Body of pancreas (tissue), 4 donors: ENCODE data around the gene GCG. TPM values are rescaled to one million over a fixed set of nuclear protein-coding genes. Genes with fewer than 3 reads are reported as not detected.

Experiments
- ATAC-seq: fragments of 150-250 bp; one replicate; pipeline ENCODE4 v1.9.1; 2016
- DNase-seq, 4 donors: peaks; one replicate each; pipeline ENCODE4 v3.0.0-alpha.2; 2019
- H3K27ac ChIP-seq, 4 donors: fragments of 200-600 bp; sonication (generic); 1 replicate in 3 of 4; 2 replicates in 1 of 4; pipeline versions ENCODE4 v1.5.1 to v1.6.1; 2016 to 2019; ENCODE audit warnings: mild to moderate bottlenecking in 1 of 4, mixed read lengths in 1 of 4, moderate library complexity in 1 of 4
- H3K27me3 ChIP-seq, 2 donors: fragments of 200-600 bp; sonication (generic); one replicate each; pipeline ENCODE4 v1.6.0; 2016; ENCODE audit warnings: mild to moderate bottlenecking in 1 of 2
- H3K36me3 ChIP-seq, 2 donors: fragments of 200-600 bp; sonication (generic); replicated peaks in 1 of 2; 2 replicates each; pipeline ENCODE4 v1.5.1; 2016; ENCODE audit warnings: low read depth in 2 of 2; ENCODE audit not compliant: insufficient read depth in 1 of 2
- H3K4me1 ChIP-seq: fragments of 200-600 bp; sonication (generic); one replicate; pipeline ENCODE4 v1.6.0; 2016
- H3K4me3 ChIP-seq, 2 donors: fragments of 200-600 bp; sonication (generic); 1 replicate in 1 of 2; 2 replicates in 1 of 2; pipeline ENCODE4 v1.5.1; 2016 to 2019
- H3K9me3 ChIP-seq, 3 donors: fragments of 200-600 bp; sonication (generic); 1 replicate in 2 of 3; 2 replicates in 1 of 3; pipeline ENCODE4 v1.5.1; 2016
- CTCF ChIP-seq, 7 experiments: fragments of 450-650 bp in 4 of 7; fragments of 200-600 bp in 3 of 7; sonication (generic) in 3 of 7; IDR thresholded peaks; one replicate each; pipeline ENCODE4 v1.5.1; 2016 to 2019; ENCODE audit warnings: antibody characterized with exemption in 7 of 7
- POLR2A ChIP-seq, 3 donors: fragments of 450-650 bp; IDR thresholded peaks; one replicate each; pipeline ENCODE4 v1.6.1; 2016; ENCODE audit warnings: antibody characterized with exemption in 3 of 3, mild to moderate bottlenecking in 2 of 3
- WGBS, 2 donors: methylation state at CpG; one replicate each; pipeline ENCODE4 v1.1.5; 2017; 5-methylcytosine and 5-hydroxymethylcytosine counted together
- intact Hi-C: fragments of 100-400 bp; cut with DNase I; formaldehyde crosslinking; loops from one replicate; pipeline ENCODE4 v1.15.1; 2023
- total RNA-seq, 2 donors: library from RNA; depleted of rRNA; stranded (reverse); fragments of >200 nt; gene quantifications; one replicate each; pipeline ENCODE4 v1.1.0, GENCODE V29; 2016

Gene GCG
- total RNA-seq, 2 donors from 2014 or later: 129 to 464 TPM

- H3K27ac ChIP-seq: no peak overlapping the region
- H3K36me3 ChIP-seq: no peaks in the 10 kb centered on the region
- no peaks in the 10 kb centered on the region for H3K9me3 ChIP-seq
- DNase-seq (no peak), ATAC-seq (no peak)
- intact Hi-C loops: no loop called here
- WGBS, 2 donors: 68 to 70% methylated on average over 4 of the region's 4 CpGs
- TF ChIP-seq POLR2A (IDR thresholded peaks at IDR 0.05) (no peak), CTCF (IDR thresholded peaks at IDR 0.05) (no peak)
- no peaks in the 10 kb centered on the region for H3K27me3 ChIP-seq
- H3K4me3 ChIP-seq: no peak overlapping the region
- H3K4me1 ChIP-seq: no peaks in the 10 kb centered on the region
Measured at GRCh38 chr2:162143969-162144368, 8.1 kb downstream of the GCG start.

- TF ChIP-seq POLR2A (IDR thresholded peaks at IDR 0.05) (no peak), CTCF (IDR thresholded peaks at IDR 0.05) (no peak)
- ATAC-seq (no peak), DNase-seq (no peak)
- Histone ChIP-seq H3K36me3 (no peaks in the 10 kb centered on the region), H3K9me3 (no peaks in the 10 kb centered on the region), H3K4me1 (no peaks in the 10 kb centered on the region), H3K4me3 (no peak overlapping the region), H3K27ac (no peak overlapping the region), H3K27me3 (no peaks in the 10 kb centered on the region)
- intact Hi-C loops: no loop called here
Measured at GRCh38 chr2:162138310-162138709, 13.7 kb downstream of the GCG start.

GRCh38 chr2:162127422-162127821 lies 24.6 kb downstream of the GCG start:
- Histone ChIP-seq H3K4me1 (no peaks in the 10 kb centered on the region), H3K27ac (no peak overlapping the region), H3K4me3 (no peak overlapping the region), H3K36me3 (no peaks in the 10 kb centered on the region), H3K27me3 (no peaks in the 10 kb centered on the region), H3K9me3 (no peaks in the 10 kb centered on the region)
- intact Hi-C loops: loop anchor here (5.0 kb wide), 1 partner anchor 120 kb away; no protein-coding TSS in a partner anchor
- DNase-seq: no peak
- no peak for ATAC-seq
- TF ChIP-seq POLR2A (IDR thresholded peaks at IDR 0.05) (no peak), CTCF (IDR thresholded peaks at IDR 0.05) (no peak)
- WGBS, 2 donors: 62 to 63% methylated on average over 2 of the region's 2 CpGs

GRCh38 chr2:162126527-162126926 lies 25.5 kb downstream of the GCG start:
- 41 to 44% methylated on average over 2 of the region's 2 CpGs for WGBS, 2 donors
- TF ChIP-seq CTCF (IDR thresholded peaks at IDR 0.05) (no peak), POLR2A (IDR thresholded peaks at IDR 0.05) (no peak)
- Histone ChIP-seq H3K27ac (no peak overlapping the region), H3K4me1 (no peaks in the 10 kb centered on the region), H3K36me3 (no peaks in the 10 kb centered on the region), H3K9me3 (no peaks in the 10 kb centered on the region), H3K27me3 (no peaks in the 10 kb centered on the region), H3K4me3 (no peak overlapping the region)
- DNase-seq: no peak
- intact Hi-C loops: loop anchor here (5.0 kb wide), 1 partner anchor 119 kb away; no protein-coding TSS in a partner anchor
- ATAC-seq: no peak

- H3K4me3 ChIP-seq: no peak overlapping the region
- H3K4me1 ChIP-seq: no peaks in the 10 kb centered on the region
- H3K27ac ChIP-seq: no peak overlapping the region
- TF ChIP-seq POLR2A (IDR thresholded peaks at IDR 0.05) (no peak), CTCF (IDR thresholded peaks at IDR 0.05) (no peak)
- no peaks in the 10 kb centered on the region for H3K9me3 ChIP-seq
- no peak for DNase-seq
- no peak for ATAC-seq
- no peaks in the 10 kb centered on the region for H3K27me3 ChIP-seq
- H3K36me3 ChIP-seq: no peaks in the 10 kb centered on the region
- intact Hi-C loops: loop anchor here (5.0 kb wide), 1 partner anchor 119 kb away; no protein-coding TSS in a partner anchor
- 15 to 18% methylated on average over 1 of the region's 1 CpG for WGBS, 2 donors
Measured at GRCh38 chr2:162126111-162126519, 25.9 kb downstream of the GCG start.
